CD14-positive monocyte (primary cell): ENCODE data around the gene C1QL1. TPM values are rescaled to one million over a fixed set of nuclear protein-coding genes. Genes with fewer than 3 reads are reported as not detected.
A peak's percentile ranks its signal among the peaks of the same experiment; 100 is the strongest.

ENCODE experiments used
- DNase-seq, 3 donors: peaks; one replicate each; pipeline ENCODE4 v3.0.0-alpha.2; 2011 to 2022
- H2AFZ ChIP-seq: 2 replicates; pipeline ENCODE4 v1.6.0; 2012; ENCODE audit warnings: mild to moderate bottlenecking, low read depth, low read length, inconsistent platforms; ENCODE audit not compliant: insufficient read depth, poor library complexity, severe bottlenecking
- H3K27ac ChIP-seq, 2 donors: 1 replicate in 1 of 2; 2 replicates in 1 of 2; pipeline ENCODE4 v1.5.1; 2012 to 2013; ENCODE audit warnings: low read length in 2 of 2, control low read depth in 1 of 2, inconsistent platforms in 1 of 2, low read depth in 1 of 2, mild to moderate bottlenecking in 1 of 2
- H3K27me3 ChIP-seq, 2 donors: one replicate each; pipeline versions ENCODE4 v1.6.0 to v1.6.1; 2011 to 2013; ENCODE audit warnings: low read length in 2 of 2; ENCODE audit not compliant: control insufficient read depth in 2 of 2, insufficient read depth in 2 of 2
- H3K36me3 ChIP-seq, 2 donors: replicated peaks in 1 of 2; 1 replicate in 1 of 2; 2 replicates in 1 of 2; pipeline versions ENCODE4 v1.5.1 to v1.6.1; 2012 to 2013; ENCODE audit warnings: low read length in 2 of 2, control low read depth in 1 of 2, inconsistent platforms in 1 of 2, mild to moderate bottlenecking in 1 of 2; ENCODE audit not compliant: insufficient read depth in 2 of 2, control insufficient read depth in 1 of 2
- H3K4me1 ChIP-seq, 2 donors: 1 replicate in 1 of 2; 2 replicates in 1 of 2; pipeline versions ENCODE4 v1.5.1 to v1.6.1; 2012 to 2013; ENCODE audit warnings: low read length in 2 of 2, control low read depth in 1 of 2, inconsistent platforms in 1 of 2, mild to moderate bottlenecking in 1 of 2, moderate library complexity in 1 of 2; ENCODE audit not compliant: insufficient read depth in 2 of 2, control insufficient read depth in 1 of 2
- H3K4me2 ChIP-seq: replicated peaks from 2 replicates; pipeline ENCODE3; 2012; ENCODE audit warnings: low read length, moderate library complexity, mild to moderate bottlenecking; ENCODE audit not compliant: poor library complexity, severe bottlenecking; ENCODE audit errors: extremely low read depth
- H3K4me3 ChIP-seq, 3 experiments: fragments of 200-600 bp in 1 of 3; sonication (generic) in 1 of 3; replicated peaks in 1 of 3; 1 replicate in 2 of 3; 2 replicates in 1 of 3; pipeline ENCODE4 v1.5.1; 2011 to 2013; ENCODE audit warnings: low read length in 3 of 3, mild to moderate bottlenecking in 3 of 3, control low read depth in 2 of 3, low read depth in 2 of 3, inconsistent platforms in 1 of 3, moderate library complexity in 1 of 3
- H3K79me2 ChIP-seq: 2 replicates; pipeline ENCODE4 v1.6.0; 2012; ENCODE audit warnings: mild to moderate bottlenecking, control low read depth, inconsistent platforms, low read length, moderate library complexity; ENCODE audit not compliant: insufficient read depth
- H3K9ac ChIP-seq: 2 replicates; pipeline ENCODE4 v1.6.0; 2017; ENCODE audit warnings: low read length, mild to moderate bottlenecking; ENCODE audit not compliant: insufficient read depth, poor library complexity, severe bottlenecking
- H3K9me3 ChIP-seq, 2 donors: replicated peaks in 1 of 2; 1 replicate in 1 of 2; 2 replicates in 1 of 2; pipeline versions ENCODE4 v1.5.1 to v1.6.1; 2012 to 2013; ENCODE audit warnings: low read length in 2 of 2, control low read depth in 1 of 2; ENCODE audit not compliant: control insufficient read depth in 1 of 2, insufficient read depth in 1 of 2
- H4K20me1 ChIP-seq: 2 replicates; pipeline ENCODE4 v1.6.0; 2012; ENCODE audit warnings: mild to moderate bottlenecking, low read length, control low read depth, moderate library complexity; ENCODE audit not compliant: insufficient read depth
- H3K27ac Mint-ChIP-seq, 7 donors: one replicate each; pipeline ENCODE4 v1.8.0; 2020; ENCODE audit warnings: mild to moderate bottlenecking in 7 of 7, mixed read lengths in 7 of 7, moderate library complexity in 6 of 7, inconsistent platforms in 2 of 7
- H3K27me3 Mint-ChIP-seq, 3 donors: one replicate each; pipeline ENCODE4 v1.8.0; 2021 to 2022; ENCODE audit warnings: low read depth in 3 of 3, mild to moderate bottlenecking in 3 of 3, mixed read lengths in 3 of 3, moderate library complexity in 3 of 3, inconsistent platforms in 1 of 3
- H3K36me3 Mint-ChIP-seq, 2 donors: one replicate each; pipeline ENCODE4 v1.8.0; 2020; ENCODE audit warnings: mixed read lengths in 2 of 2, inconsistent platforms in 1 of 2, mild to moderate bottlenecking in 1 of 2
- H3K4me1 Mint-ChIP-seq: one replicate; pipeline ENCODE4 v1.8.0; 2020; ENCODE audit warnings: mild to moderate bottlenecking, mixed read lengths
- H3K4me3 Mint-ChIP-seq, 2 donors: one replicate each; pipeline ENCODE4 v1.8.0; 2020; ENCODE audit warnings: mild to moderate bottlenecking in 2 of 2, mixed read lengths in 2 of 2, moderate library complexity in 1 of 2
- H3K9me3 Mint-ChIP-seq, 7 donors: one replicate each; pipeline ENCODE4 v1.8.0; 2020 to 2022; ENCODE audit warnings: mixed read lengths in 7 of 7, mild to moderate bottlenecking in 6 of 7, moderate library complexity in 6 of 7, inconsistent platforms in 2 of 7
- WGBS: methylation state at CpG from one replicate; pipeline ENCODE4 v1.1.5; 2013; ENCODE audit warnings: missing lambda C conversion rate; ENCODE audit not compliant: insufficient coverage; 5-methylcytosine and 5-hydroxymethylcytosine counted together
- intact Hi-C, 2 donors: fragments of 100-400 bp; cut with micrococcal nuclease; formaldehyde crosslinking; loops; one replicate each; pipeline versions ENCODE4 v1.15.0 to v1.15.1; 2023
- polyA plus RNA-seq, 3 donors: library from polyadenylated mRNA; depleted of rRNA in 1 of 3; unstranded in 2 of 3; stranded (reverse) in 1 of 3; fragments of 300-500 nt in 2 of 3; fragments of >200 nt in 1 of 3; fragmentation: Illumina TruSeq in 2 of 3; gene quantifications; 1 replicate in 2 of 3; 2 replicates in 1 of 3; pipeline ENCODE4 v1.2.3, GENCODE V29; 2012 to 2021
- TF ChIP-seq, protein P1 (sequence below): fragments of 200-600 bp; IDR thresholded peaks from one replicate; pipeline ENCODE4 v1.8.0; 2022; ENCODE audit warnings: antibody characterized with exemption, mild to moderate bottlenecking

Gene C1QL1
- polyA plus RNA-seq, 3 donors = not detected

DNA sequence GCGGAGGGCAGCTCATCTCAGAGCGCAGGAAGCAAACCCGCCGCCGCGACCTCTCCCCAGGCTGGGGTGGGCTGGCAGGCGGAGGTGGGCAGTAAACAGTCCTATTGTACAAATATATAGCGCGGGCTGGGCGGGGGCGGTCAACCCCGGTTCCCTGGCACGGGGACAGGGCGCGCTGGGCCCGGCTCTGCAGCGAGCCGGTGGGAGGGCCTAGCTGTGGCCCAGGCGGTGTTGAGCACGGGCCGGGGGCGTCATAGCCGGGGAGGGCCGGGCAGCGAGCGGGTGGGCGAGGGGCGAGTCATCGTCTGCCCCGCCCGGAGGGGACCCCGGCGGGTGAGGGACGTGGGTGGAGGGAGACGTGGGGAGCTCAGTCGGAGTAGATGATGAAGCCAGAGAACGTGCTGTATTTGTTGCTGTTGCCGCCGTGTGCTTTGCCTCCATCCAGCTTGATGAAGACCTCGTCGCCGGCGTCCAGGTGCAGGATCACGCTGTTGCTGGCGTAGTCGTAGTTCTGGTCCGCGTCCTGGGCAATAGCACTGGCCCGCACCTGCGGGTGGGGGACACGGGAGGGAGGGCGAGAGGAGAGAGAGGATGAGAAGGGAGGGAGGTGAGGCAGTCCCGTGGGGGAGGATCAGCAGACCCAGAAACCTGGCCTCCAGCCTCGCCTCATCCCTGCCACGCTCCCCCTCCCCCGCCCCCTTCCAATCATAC lies 8.1 kb downstream of the C1QL1 start:
- peaks cover 22 to 80% of the 10 kb centered on the region in 2 donors for H3K27me3 ChIP-seq
- H3K36me3 ChIP-seq = no peaks in the 10 kb centered on the region
- intact Hi-C loops = no loop called here
- Mint-ChIP-seq H3K27ac (no peak overlapping the region), H3K4me1 (peaks cover 3% of the 10 kb centered on the region), H3K36me3 (peaks cover 0 to 3% of the 10 kb centered on the region in 2 donors), H3K4me3 (peak overlapping the region in 1 of 2 donors; percentile 53), H3K9me3 (peaks cover 0 to 7% (median 0%) of the 10 kb centered on the region in 7 donors), H3K27me3 (peaks cover 54 to 95% (median 72%) of the 10 kb centered on the region in 3 donors)
- DNase-seq = no peak
- no peaks in the 10 kb centered on the region for H3K79me2 ChIP-seq
- H4K20me1 ChIP-seq = no peaks in the 10 kb centered on the region
- no peak overlapping the region for H3K27ac ChIP-seq
- H3K9me3 ChIP-seq = no peaks in the 10 kb centered on the region
- no peak overlapping the region for H3K4me2 ChIP-seq
- 7% methylated on average over 41 of the region's 56 CpGs for WGBS
- TF ChIP-seq, protein P1, sequence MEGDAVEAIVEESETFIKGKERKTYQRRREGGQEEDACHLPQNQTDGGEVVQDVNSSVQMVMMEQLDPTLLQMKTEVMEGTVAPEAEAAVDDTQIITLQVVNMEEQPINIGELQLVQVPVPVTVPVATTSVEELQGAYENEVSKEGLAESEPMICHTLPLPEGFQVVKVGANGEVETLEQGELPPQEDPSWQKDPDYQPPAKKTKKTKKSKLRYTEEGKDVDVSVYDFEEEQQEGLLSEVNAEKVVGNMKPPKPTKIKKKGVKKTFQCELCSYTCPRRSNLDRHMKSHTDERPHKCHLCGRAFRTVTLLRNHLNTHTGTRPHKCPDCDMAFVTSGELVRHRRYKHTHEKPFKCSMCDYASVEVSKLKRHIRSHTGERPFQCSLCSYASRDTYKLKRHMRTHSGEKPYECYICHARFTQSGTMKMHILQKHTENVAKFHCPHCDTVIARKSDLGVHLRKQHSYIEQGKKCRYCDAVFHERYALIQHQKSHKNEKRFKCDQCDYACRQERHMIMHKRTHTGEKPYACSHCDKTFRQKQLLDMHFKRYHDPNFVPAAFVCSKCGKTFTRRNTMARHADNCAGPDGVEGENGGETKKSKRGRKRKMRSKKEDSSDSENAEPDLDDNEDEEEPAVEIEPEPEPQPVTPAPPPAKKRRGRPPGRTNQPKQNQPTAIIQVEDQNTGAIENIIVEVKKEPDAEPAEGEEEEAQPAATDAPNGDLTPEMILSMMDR = no peak
- no peak overlapping the region for H3K4me3 ChIP-seq
- no peaks in the 10 kb centered on the region for H3K4me1 ChIP-seq
- no peak overlapping the region for H3K9ac ChIP-seq
- H2AFZ ChIP-seq = peak overlapping the region; percentile 35

GRCh38 chr17:44956998-44957981 lies 10.8 kb downstream of the C1QL1 start:
- no peak overlapping the region for H3K27ac ChIP-seq
- H3K27ac Mint-ChIP-seq = no peak overlapping the region
- H3K79me2 ChIP-seq = no peaks in the 10 kb centered on the region
- intact Hi-C loops = no loop called here
- no peaks in the 10 kb centered on the region for H3K36me3 Mint-ChIP-seq
- DNase-seq = no peak
- H3K4me1 ChIP-seq = no peaks in the 10 kb centered on the region
- no peak overlapping the region for H3K4me2 ChIP-seq
- no peak overlapping the region for H3K9ac ChIP-seq
- TF ChIP-seq, protein P1 = no peak
- no peaks in the 10 kb centered on the region for H3K36me3 ChIP-seq
- peaks cover 3% of the 10 kb centered on the region for H3K4me1 Mint-ChIP-seq
- peaks cover 22 to 60% of the 10 kb centered on the region in 2 donors for H3K27me3 ChIP-seq
- H4K20me1 ChIP-seq = no peaks in the 10 kb centered on the region
- no peak overlapping the region for H3K4me3 Mint-ChIP-seq
- H2AFZ ChIP-seq = no peak overlapping the region
- H3K9me3 Mint-ChIP-seq = peaks cover 0 to 4% (median 0%) of the 10 kb centered on the region in 7 donors
- no peak overlapping the region for H3K4me3 ChIP-seq
- H3K9me3 ChIP-seq = no peaks in the 10 kb centered on the region
- WGBS = 90% methylated on average over 5 of the region's 8 CpGs
- H3K27me3 Mint-ChIP-seq = peaks cover 47 to 80% (median 59%) of the 10 kb centered on the region in 3 donors
